NCI-H345 treated with DMSO at 0.1 percent for 48 hours (cell line): ENCODE data around the gene FBXW4.

Experiments used
- DNase-seq: peaks from one replicate; lab custom pipeline; 2025; ENCODE audit not compliant: unreplicated experiment; lab: John Stamatoyannopoulos, UW

Gene FBXW4, protein sequence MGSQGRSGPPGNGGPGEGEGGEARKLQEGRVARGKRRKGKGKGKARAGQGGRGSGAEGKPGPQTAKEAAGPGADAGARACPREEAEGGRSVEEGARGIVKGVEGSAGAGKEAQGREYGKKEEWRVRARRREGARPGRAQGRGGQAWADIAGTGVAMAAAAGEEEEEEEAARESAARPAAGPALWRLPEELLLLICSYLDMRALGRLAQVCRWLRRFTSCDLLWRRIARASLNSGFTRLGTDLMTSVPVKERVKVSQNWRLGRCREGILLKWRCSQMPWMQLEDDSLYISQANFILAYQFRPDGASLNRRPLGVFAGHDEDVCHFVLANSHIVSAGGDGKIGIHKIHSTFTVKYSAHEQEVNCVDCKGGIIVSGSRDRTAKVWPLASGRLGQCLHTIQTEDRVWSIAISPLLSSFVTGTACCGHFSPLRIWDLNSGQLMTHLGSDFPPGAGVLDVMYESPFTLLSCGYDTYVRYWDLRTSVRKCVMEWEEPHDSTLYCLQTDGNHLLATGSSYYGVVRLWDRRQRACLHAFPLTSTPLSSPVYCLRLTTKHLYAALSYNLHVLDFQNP

DNA sequence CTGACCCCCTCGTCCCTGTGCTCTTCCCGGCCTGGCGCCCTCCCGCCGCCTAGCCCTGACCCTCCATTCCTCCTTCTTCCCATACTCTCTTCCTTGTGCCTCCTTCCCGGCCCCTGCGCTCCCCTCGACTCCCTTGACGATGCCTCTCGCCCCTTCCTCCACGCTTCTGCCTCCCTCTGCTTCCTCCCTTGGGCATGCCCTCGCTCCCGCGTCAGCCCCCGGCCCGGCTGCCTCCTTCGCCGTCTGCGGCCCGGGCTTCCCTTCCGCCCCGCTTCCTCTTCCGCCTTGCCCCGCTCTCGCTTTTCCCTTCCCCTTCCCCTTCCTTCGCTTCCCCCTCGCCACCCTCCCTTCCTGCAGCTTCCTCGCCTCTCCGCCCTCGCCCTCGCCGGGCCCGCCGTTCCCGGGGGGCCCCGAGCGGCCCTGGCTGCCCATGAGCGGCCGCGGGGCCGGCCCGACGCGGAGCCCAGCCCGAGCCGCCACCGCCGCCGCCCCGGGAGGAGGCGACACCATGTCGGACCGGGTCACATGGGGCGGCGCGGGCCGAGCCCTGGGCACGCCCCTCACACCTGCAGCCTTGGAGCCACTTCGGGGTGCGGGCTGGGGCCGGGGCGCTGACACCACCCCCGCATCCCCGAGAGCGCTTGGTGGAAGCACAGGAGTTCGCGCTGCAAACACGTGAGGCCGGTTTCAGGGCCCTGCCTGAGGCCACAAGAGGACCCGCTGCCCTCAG is at the start of gene FBXW4:
Gene FBXW4 (minus strand): TSS at position 497 of the 730 bp plus-strand sequence. CDS start 65 bp downstream, at position 432.
- DNase-seq = no peak

DNA sequence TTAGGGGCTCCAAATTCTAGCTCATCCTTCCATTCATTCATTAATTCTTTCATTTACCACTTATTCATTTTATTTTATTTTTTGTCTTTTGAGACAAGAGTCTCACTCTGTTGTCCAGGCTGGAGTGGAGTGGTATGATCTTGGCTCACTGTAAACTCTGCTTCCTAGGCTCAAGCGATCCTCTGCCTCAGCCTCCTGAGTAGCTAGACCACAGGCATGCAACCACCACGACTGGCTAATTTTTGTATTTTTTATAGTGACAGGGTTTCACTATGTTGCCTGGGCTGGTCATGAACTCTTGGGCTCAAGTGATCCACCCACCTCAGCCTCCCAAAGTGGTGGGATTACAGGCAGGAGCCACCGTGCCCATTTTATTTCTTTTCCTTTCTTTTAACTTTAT is 49.3 kb upstream of the FBXW4 start:
- DNase-seq = no peak

DNA sequence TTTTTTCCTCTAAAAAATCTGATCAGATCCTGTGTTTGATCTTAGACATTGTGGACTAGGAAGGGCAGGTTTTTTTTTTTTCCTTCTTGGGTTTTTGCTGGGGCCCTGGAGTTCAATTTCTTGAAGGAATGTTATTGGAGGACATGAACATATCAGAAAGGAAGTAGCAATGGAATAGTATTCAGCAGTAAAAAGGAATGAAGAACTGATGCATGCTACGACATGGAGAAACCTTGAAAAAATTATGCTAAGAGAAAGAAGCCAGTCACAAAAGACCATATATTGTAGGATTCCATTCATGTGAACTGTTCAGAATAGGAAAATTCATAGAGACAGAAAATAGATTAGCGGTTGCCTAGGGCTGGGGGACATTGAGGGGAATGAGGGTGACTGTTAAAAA is 47.0 kb upstream of the FBXW4 start:
- DNase-seq = no peak

DNA sequence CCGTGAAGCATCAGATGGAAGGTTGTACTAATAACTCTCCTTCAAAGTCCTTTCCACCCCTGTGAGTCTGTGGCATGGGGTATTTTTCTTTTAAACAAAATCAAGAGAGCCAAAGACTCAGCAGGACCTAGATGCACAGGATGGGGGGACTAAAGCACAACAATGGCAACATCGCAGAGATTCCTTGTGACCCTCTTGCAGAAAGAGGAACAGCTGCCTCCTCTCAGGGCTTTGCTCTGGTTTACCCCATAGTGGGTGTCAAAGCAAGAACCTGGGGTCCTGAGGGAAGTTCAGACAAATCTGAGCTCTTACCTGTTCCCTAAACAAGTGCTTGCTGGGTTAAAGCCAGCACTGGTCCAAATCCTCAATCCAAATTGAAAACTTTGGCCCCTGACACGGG is 41.7 kb upstream of the FBXW4 start:
- DNase-seq = no peak

DNA sequence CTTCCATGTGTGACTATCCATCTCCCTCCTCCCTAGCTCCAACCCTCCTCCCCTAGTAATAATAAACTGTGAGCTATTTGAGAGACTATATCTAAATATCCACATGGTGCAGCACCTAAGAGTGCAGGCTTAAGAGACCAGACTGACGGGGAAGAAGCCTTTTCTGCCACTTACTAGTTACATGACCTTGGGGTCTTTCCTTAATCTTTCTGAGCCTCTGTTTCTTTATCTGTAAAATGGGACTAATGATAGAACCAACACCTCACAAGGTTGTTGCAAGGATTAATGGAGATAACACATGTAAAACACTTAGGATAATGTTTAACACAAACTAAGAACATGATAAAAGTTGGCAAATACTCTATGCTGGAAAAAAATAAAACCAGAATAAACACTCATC is 37.1 kb upstream of the FBXW4 start:
- no peak for DNase-seq

DNA sequence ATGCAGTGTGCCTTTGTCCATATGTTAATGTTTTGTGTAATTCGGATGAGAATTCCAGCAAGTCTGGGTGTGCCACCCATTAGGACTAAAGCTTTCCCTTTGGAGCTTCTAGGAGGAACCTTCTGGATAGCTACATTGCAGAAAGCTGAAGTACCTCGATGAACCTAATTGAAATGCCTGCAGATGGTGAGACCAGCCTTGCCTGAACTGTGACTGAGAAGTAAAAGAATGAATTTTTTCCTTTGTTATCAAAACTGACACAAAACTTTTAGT is 31.1 kb upstream of the FBXW4 start:
- DNase-seq = no peak

DNA sequence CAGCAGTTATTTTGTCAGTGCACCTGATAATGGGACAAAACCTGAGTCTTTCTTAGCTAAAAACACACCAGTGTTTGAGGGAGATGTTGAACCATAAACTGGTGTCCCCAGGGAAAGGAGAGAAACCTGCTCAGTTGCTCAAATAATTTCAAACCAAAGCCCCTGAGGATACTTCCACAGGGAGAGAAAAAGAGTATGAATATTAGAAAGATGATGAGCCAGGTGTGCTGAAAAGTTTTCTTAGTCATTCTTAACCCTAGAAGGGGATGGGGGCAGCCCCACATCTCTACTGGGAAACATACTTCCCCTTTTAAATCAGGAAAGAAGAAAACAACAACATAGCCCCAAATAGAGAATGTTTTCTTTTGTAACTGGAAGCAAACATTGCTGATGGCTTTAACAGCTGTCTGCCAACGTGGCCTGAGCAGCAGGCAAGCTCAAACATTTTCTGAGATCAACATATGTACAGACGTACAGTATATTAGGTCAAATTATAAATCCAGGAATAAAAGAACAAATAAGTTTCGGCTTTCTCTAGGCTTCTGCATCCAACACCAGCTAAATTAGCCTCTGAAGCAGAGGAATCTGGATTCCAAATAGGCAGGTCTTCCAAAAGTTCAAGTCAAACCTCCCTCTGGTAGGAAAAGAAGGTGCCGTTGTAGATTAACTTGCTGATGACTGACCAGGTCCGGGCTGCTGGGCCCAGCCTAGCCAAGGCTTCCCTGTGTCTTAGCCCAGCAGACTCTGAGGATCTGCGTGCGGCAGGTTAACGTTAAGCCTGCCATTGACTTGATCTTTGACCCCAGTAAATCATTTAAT is 30.5 kb upstream of the FBXW4 start:
- no peak for DNase-seq

DNA sequence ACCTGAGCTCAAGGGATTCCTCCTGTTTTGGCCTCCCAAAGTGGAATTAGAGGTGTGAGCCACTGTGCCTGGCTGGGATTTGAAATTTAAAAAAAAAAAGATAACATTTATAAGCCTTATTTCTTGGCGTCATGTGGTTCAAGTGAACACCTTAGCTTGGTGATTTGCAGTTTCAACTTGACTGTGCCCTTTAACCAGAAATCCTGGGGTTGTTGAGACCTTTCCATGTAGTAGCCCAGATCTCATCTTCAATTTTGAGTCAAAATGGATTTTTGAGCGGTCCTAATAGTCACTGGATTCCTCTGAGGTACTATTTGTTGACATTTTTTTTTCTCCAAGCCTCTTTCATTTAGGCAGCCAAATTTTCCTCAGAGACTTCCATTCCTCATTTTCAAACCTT is 29.5 kb upstream of the FBXW4 start:
- DNase-seq = no peak

DNA sequence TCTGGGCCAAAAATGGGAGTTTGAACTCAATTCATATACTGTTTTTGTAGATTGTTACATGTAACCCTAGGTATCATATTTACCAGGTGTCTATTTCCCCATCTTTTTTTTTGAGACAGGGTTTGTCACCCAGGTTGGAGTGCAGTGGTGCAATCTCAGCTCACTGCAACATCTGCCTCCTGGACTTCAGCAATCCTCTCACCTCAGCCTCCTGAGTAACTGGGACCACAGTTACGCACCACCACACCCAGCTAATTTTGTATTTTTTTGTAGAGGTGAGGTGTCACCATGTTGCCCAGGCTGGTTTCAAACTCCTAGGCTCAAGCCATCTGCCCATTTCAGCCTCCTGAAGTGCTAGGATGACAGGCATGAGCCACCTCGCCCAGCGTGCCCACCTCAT is 28.2 kb upstream of the FBXW4 start:
- DNase-seq = no peak

DNA sequence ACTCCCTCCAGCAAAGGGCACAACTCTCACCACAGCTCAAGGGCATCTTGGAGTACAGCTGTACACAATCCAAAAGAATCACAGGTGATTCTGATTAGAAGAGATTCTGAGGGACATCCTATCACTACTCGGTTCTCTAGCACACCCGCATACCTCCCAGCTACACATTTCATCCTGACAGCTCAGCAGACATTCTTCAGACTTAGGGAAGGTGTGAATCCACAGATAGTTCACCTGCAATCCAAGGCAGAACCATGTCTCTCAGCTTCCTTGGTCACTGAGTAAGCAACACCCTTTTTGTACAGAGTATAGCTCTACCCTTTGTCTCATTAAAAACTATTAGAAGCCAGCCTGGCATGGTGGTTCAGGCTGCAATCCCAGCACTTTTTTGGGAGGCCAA is 26.8 kb upstream of the FBXW4 start:
- DNase-seq = no peak

DNA sequence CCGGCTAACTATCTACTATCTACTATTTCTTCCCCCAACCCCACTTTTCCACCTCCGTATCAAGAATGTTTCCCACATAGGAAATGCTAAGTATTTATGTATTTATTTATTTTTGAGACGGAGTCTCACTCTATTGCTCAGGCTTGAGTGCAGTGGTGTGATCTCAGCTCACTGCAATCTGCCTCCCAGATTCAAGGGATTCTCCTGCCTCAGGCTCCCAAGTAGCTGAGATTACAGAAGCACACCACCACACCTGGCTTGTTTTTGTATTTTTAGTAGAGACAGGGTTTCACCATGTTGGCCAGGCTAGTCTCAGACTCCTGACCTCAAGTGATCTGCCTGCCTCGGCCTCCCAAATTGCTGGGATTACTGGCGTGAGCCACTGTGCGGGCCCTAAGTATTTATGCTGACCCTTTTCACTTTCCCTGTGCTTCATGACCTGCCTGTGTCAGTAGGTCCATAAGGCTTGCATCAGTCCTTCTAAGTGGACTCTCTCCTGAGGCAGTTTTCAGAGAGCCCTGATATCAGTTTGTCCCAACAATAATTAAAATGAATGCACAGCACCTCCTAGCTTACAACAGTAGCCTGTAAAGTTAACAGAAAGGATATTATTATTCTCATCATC is 25.7 kb upstream of the FBXW4 start:
- no peak for DNase-seq

DNA sequence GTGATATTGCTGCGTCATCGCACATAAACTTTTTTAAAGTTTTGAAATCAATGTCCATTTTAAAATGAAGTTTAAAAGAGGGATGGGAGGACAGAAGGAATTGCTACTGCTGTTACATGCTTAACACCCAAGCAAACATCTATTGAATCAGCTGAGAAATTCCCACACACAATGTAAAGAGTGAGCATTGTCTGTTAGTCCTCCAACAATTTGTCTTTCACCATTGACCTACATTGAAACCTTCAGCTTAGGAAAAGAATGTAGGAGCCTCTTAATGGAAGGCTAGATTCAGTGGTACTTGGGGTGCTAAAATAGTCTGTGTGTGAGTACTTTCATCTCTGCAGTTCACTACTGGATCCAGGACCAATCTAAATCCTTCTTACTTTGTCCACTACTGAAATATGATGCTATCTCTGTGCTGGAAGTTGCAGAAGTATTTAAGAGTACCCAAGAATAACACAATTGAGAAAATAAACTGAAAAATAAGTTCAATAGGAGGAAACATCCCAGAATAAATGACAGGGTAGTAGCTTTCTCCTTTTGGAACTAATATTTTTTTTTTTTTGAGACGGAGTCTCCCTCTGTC is 23.8 kb upstream of the FBXW4 start:
- no peak for DNase-seq

DNA sequence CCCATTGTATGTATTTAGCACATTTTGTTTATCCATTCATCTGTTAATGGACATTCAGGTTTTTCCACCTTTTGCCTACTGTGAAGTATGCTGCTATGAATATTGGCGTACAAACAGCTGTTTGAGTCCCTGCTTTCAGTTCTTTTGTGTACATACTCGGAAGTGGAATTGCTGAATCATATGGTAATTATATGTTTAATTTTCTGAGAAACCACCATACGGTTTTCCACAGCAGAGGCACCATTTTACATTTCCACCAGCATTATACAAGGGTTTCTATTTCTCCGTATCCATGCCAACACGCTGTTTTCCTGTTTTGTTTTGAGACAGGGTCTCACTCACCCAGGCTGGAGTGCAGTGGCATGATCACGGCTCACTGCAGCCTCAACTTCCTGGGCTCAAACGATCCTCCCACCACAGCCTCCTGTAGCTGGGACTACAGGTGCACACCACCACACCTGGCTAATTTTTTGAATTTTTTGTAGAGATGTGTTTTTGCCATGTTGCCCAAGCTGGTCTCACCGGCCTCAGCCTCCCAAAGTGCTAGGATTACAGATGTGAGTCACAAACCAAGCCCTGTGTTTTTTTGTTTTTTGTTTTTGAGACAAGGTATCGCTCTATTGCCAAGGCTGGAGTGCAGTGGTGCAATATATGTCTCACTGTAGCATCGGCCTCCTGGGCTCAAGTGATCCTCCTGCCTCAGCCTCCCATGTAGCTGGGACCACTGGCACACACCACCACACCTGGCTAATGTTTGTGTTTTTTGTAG is 22.1 kb upstream of the FBXW4 start:
- DNase-seq = no peak

DNA sequence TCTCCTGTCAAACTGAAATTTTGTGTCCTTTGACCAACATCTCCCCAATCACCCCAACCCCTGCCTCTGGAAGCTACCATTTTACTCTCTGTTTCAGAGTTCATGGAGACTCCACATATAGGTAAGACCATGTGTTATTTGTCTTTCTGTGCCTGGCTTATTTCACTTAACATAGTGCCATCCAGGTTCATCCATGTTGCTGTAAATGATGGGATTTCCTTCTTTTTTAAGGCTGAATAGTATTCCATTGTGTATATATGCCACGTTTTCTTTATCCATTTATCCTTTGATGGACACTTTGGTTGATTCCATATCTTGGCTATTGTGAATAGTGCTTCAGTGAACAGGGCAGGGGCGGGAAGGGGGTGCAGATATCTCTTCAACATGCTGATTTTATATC is 18.0 kb upstream of the FBXW4 start:
- no peak for DNase-seq

DNA sequence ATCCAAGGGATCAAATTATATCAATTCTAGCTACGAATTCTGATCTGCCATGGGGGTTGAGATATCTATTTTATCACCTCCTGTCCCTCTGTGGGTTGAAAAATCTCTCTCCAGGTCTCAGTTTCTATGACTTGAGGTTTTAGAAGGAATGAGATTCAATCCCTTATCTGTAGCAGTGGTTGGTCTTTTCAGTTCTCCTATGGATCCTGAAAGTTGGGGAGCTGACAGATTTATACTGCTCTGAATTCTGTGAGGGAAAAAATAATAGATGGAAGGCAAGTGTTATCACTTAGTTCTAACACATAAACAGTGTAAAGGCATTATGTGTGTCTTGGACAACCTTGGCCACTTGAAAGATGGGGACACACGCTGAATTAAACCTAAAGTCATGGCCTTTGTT is 15.8 kb upstream of the FBXW4 start:
- no peak for DNase-seq

DNA sequence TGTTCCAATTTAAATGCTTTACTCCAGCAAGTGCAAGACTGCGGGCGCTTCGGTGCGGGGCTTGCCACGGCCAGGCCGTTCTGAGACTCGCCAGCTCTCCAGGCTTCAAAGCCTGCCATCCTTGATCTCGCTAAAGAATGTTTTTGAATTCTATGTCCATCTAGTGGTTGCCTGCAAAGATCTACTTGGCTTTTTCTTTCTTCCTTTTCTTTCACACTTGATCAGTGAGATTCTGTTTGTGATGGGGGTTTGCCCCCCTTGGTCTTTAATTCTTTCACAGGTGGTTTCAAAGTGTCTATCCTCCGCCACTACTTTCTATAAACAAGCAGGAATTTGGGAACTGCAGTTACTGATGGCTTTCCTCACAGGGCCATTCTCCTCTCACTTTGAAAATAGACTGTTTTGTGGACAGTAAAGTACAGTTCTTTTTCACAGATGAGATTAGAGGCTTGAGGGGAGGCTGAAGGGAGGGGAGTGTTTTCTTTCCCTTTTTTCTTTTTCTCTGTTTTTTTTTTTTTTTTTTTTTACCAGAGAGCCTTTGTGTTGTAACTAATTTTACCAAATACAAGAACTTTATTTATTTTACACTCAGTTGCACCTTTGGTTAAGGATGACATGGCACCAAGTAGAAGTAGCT is 15.2 kb upstream of the FBXW4 start:
- DNase-seq = no peak

DNA sequence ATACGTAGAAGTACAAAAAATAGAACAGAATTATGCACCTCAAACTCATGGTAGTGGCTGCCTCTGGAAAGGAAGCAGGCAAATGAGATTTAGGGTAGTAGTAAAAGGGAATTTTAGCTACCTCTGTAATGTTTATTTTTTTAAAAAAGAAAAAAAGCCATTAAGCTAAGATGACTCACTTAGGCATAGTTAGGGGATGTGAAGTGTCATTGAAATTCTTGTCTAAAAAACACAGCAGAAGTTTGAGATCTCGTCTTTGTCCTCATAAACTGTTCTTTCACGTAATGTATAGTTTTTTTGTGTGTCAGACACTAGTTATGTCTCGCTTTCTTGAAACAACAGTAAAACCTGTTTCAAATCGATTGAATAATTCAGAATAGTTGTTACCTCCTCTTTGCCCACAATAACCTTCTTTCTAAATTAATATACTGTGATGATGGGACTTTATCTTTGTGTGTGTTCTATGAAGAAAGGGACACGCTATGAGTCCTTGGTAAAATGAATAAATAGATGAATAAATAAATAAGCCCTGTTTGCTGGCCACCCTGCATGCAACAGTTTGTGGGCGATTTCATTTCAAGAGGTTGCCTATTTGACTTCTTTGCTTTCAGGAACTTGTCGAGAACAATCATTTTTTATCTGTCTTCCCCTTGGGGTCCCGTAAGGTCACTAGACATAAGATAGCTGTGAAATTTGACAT is 14.5 kb upstream of the FBXW4 start:
- no peak for DNase-seq

DNA sequence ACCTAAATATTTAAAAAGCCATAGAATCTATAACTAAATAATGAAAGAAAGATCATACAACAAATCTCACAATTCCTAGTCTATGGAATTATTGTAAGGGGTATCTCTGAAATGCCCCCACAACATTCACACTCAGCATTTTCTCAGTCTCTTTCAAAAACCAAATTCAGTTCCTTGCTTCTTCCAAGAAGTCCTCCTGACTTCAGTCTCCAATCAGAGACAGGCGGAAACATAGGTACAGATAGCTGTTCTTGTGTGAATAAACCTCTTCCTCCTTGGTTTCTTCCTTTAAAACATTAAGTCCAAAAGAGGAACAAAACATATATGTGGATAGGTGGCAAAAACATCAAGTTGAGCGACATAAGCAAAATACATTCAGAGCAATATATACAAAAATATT is 13.9 kb upstream of the FBXW4 start:
- no peak for DNase-seq

DNA sequence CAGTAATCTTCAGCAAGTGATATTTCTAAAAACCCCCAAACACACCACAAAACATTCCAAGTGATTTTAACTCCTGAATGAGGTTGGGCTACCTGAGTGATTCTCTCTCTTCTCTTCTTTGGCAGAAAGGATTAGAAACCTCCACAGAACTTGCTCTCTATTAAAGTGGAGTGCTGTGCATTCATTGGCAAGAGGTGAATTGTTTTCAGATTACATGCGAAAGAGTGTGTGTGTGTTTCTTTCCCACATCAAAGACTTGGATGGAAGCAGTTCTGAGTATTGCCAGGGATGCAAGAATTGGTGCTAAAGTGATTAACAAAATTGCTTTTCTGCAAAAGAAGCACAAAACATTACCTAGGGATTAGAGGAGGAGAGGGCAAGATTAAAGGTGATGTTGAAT is 13.1 kb upstream of the FBXW4 start:
- DNase-seq = no peak
